GM19240 (cell line): Measurements from ENCODE around the gene KLHL4.
"Not testable (repeated sequence)": the region's sequence is repeated elsewhere in the genome, so short reads cannot be mapped to it uniquely, and the experiment has no call there.

Source experiments
- DNase-seq: peaks from one replicate; pipeline ENCODE4 v3.0.0; 2011; ENCODE audit warnings: low spot score; ENCODE audit not compliant: insufficient read length

Gene KLHL4

GRCh38 chrX:87517571-87518141 is at the start of gene KLHL4:
Gene KLHL4 (plus strand): TSS chrX:87517802. CDS start chrX:87517894, 92 bp downstream.
- DNase-seq: no peak

GRCh38 chrX:87468941-87469340 is 48.7 kb upstream of the KLHL4 start:
- DNase-seq: no peak

GRCh38 chrX:87475793-87476192 is 41.8 kb upstream of the KLHL4 start:
- no peak for DNase-seq

- DNase-seq: not testable (repeated sequence)
Observed at GRCh38 chrX:87478703-87479102, 38.9 kb upstream of the KLHL4 start.

GRCh38 chrX:87489071-87489470 is 28.5 kb upstream of the KLHL4 start:
- DNase-seq: no peak

- DNase-seq: no peak
Observed at GRCh38 chrX:87515836-87516235, 1.8 kb upstream of the KLHL4 start.

GRCh38 chrX:87516717-87517121 is 883 bp upstream of the KLHL4 start:
- no peak for DNase-seq

- DNase-seq: no peak
Observed at GRCh38 chrX:87518504-87518903, 902 bp downstream of the KLHL4 start.

- DNase-seq: no peak
Observed at GRCh38 chrX:87525771-87526229, 8.2 kb downstream of the KLHL4 start.

GRCh38 chrX:87526281-87526680 is 8.7 kb downstream of the KLHL4 start:
- DNase-seq: no peak

- DNase-seq: no peak
Observed at GRCh38 chrX:87528487-87528886, 10.9 kb downstream of the KLHL4 start.

GRCh38 chrX:87571964-87572363 is 54.4 kb downstream of the KLHL4 start:
- DNase-seq: no peak

- no peak for DNase-seq
Observed at GRCh38 chrX:87572901-87573300, 55.3 kb downstream of the KLHL4 start.

GRCh38 chrX:87578978-87579377 is 61.4 kb downstream of the KLHL4 start:
- DNase-seq: no peak

- no peak for DNase-seq
Observed at GRCh38 chrX:87580862-87581261, 63.3 kb downstream of the KLHL4 start.

- DNase-seq: no peak
Observed at GRCh38 chrX:87582453-87582852, 64.9 kb downstream of the KLHL4 start.

- no peak for DNase-seq
Observed at GRCh38 chrX:87583679-87584078, 66.1 kb downstream of the KLHL4 start.

GRCh38 chrX:87616371-87616770 is 98.8 kb downstream of the KLHL4 start:
- DNase-seq: no peak

GRCh38 chrX:87621697-87622096 is 104.1 kb downstream of the KLHL4 start:
- no peak for DNase-seq

GRCh38 chrX:87626996-87627395 is 109.4 kb downstream of the KLHL4 start:
- DNase-seq: no peak

GRCh38 chrX:87634361-87634760 is 116.8 kb downstream of the KLHL4 start:
- DNase-seq: no peak

GRCh38 chrX:87636533-87636932 is 118.9 kb downstream of the KLHL4 start:
- DNase-seq: no peak

GRCh38 chrX:87641439-87641838 is 123.8 kb downstream of the KLHL4 start:
- DNase-seq: not testable (repeated sequence)

GRCh38 chrX:87661761-87662160 is 144.2 kb downstream of the KLHL4 start:
- no peak for DNase-seq
